H9 (cell line): ENCODE data around the gene FSTL4. TPM values are rescaled to one million over a fixed set of nuclear protein-coding genes. Genes with fewer than 3 reads are reported as not detected.

ENCODE experiments used
- DNase-seq: peaks from one replicate; pipeline ENCODE4 v3.0.0-alpha.2; 2017
- H2AFZ ChIP-seq: one replicate; pipeline ENCODE4 v1.6.1; 2013; ENCODE audit warnings: mild to moderate bottlenecking, low read length, control low read depth, moderate library complexity
- H2AK5ac ChIP-seq: 2 replicates; pipeline ENCODE4 v1.6.1; 2013; ENCODE audit warnings: low read length, control low read depth, mixed read lengths; ENCODE audit not compliant: insufficient read length
- H2BK120ac ChIP-seq: one replicate; pipeline ENCODE4 v1.6.1; 2013; ENCODE audit warnings: low read depth, mild to moderate bottlenecking, low read length, control low read depth, inconsistent platforms; ENCODE audit not compliant: poor library complexity, severe bottlenecking
- H2BK12ac ChIP-seq: 2 replicates; pipeline ENCODE4 v1.6.1; 2013; ENCODE audit warnings: low read length, control low read depth, mixed read lengths, low read depth; ENCODE audit not compliant: insufficient read length
- H2BK15ac ChIP-seq: 2 replicates; pipeline ENCODE4 v1.6.1; 2013; ENCODE audit warnings: low read depth, low read length, control low read depth
- H2BK20ac ChIP-seq: one replicate; pipeline ENCODE4 v1.6.1; 2013; ENCODE audit warnings: low read depth, mild to moderate bottlenecking, low read length, control low read depth, inconsistent platforms; ENCODE audit not compliant: poor library complexity, severe bottlenecking
- H2BK5ac ChIP-seq: 2 replicates; pipeline ENCODE4 v1.6.1; 2013; ENCODE audit warnings: low read length, control low read depth, mixed read lengths; ENCODE audit not compliant: insufficient read length
- H3K14ac ChIP-seq: 2 replicates; pipeline ENCODE4 v1.6.1; 2013; ENCODE audit warnings: low read length, control low read depth; ENCODE audit not compliant: insufficient read depth
- H3K18ac ChIP-seq: 2 replicates; pipeline ENCODE4 v1.6.1; 2013; ENCODE audit warnings: low read depth, mild to moderate bottlenecking, mixed read lengths, low read length, control low read depth; ENCODE audit not compliant: insufficient read length
- H3K23ac ChIP-seq: 2 replicates; pipeline ENCODE4 v1.6.1; 2013; ENCODE audit warnings: low read length, control low read depth, mixed read lengths, low read depth; ENCODE audit not compliant: insufficient read length
- H3K23me2 ChIP-seq: 2 replicates; pipeline ENCODE4 v1.6.1; 2013; ENCODE audit warnings: low read depth, mild to moderate bottlenecking, mixed read lengths, low read length, control low read depth; ENCODE audit not compliant: insufficient read length, poor library complexity, severe bottlenecking
- H3K27ac ChIP-seq: 2 replicates; pipeline ENCODE4 v1.5.1; 2013; ENCODE audit warnings: low read length, control low read depth, mixed read lengths, low read depth; ENCODE audit not compliant: insufficient read length
- H3K27me3 ChIP-seq: 2 replicates; pipeline ENCODE4 v1.6.1; 2013; ENCODE audit warnings: low read length, control low read depth, inconsistent platforms; ENCODE audit not compliant: insufficient read depth
- H3K4ac ChIP-seq: 2 replicates; pipeline ENCODE4 v1.6.1; 2013; ENCODE audit warnings: low read depth, mild to moderate bottlenecking, control low read depth, inconsistent platforms, low read length, moderate library complexity
- H3K4me1 ChIP-seq: 2 replicates; pipeline ENCODE4 v1.6.1; 2013; ENCODE audit warnings: low read length, control low read depth, inconsistent platforms; ENCODE audit not compliant: insufficient read depth
- H3K4me2 ChIP-seq: 2 replicates; pipeline ENCODE4 v1.6.1; 2013; ENCODE audit warnings: low read length, control low read depth, mixed read lengths; ENCODE audit not compliant: insufficient read length, insufficient read depth
- H3K56ac ChIP-seq: 2 replicates; pipeline ENCODE4 v1.6.1; 2013; ENCODE audit warnings: low read depth, mild to moderate bottlenecking, mixed read lengths, low read length, control low read depth; ENCODE audit not compliant: insufficient read length
- H3K79me1 ChIP-seq: 2 replicates; pipeline ENCODE4 v1.6.1; 2013; ENCODE audit warnings: low read depth, mild to moderate bottlenecking, moderate library complexity, low read length, control low read depth, inconsistent platforms; ENCODE audit not compliant: insufficient read depth, poor library complexity, severe bottlenecking
- H3K79me2 ChIP-seq: 2 replicates; pipeline ENCODE4 v1.6.1; 2013; ENCODE audit warnings: low read length, control low read depth, inconsistent platforms; ENCODE audit not compliant: insufficient read depth
- H3K9ac ChIP-seq: 2 replicates; pipeline ENCODE4 v1.6.1; 2013; ENCODE audit warnings: low read length, control low read depth, mixed read lengths; ENCODE audit not compliant: insufficient read length; ENCODE audit errors: extremely low read depth
- H3K9me3 ChIP-seq: one replicate; pipeline ENCODE4 v1.6.1; 2013; ENCODE audit warnings: low read depth, low read length, inconsistent platforms; ENCODE audit not compliant: control insufficient read depth
- H3T11ph ChIP-seq: one replicate; pipeline ENCODE4 v1.6.1; 2013; ENCODE audit warnings: mild to moderate bottlenecking, low read length, control low read depth, inconsistent platforms
- H4K20me1 ChIP-seq: one replicate; pipeline ENCODE4 v1.6.1; 2013; ENCODE audit not compliant: control insufficient read depth, insufficient read length, insufficient read depth
- H4K5ac ChIP-seq: 2 replicates; pipeline ENCODE4 v1.6.1; 2013; ENCODE audit warnings: low read depth, mild to moderate bottlenecking, mixed read lengths, low read length, control low read depth; ENCODE audit not compliant: insufficient read length
- H4K8ac ChIP-seq: replicated peaks from 2 replicates; pipeline ENCODE4 v1.6.1; 2013; ENCODE audit warnings: low read length, control low read depth, mixed read lengths, low read depth; ENCODE audit not compliant: insufficient read length
- H4K91ac ChIP-seq: 2 replicates; pipeline ENCODE4 v1.6.1; 2013; ENCODE audit warnings: low read depth, mild to moderate bottlenecking, moderate library complexity, mixed read lengths, low read length, control low read depth; ENCODE audit not compliant: insufficient read length
- H3K27ac Mint-ChIP-seq, 3 experiments: 2 replicates in 2 of 3; 3 replicates in 1 of 3; pipeline ENCODE4 v1.8.0; 2020 to 2021; ENCODE audit warnings: mixed read lengths in 3 of 3, mild to moderate bottlenecking in 1 of 3, moderate library complexity in 1 of 3
- H3K27me3 Mint-ChIP-seq: 2 replicates; pipeline ENCODE4 v1.8.0; 2021; ENCODE audit warnings: low read depth, mild to moderate bottlenecking, moderate library complexity, mixed read lengths
- H3K36me3 Mint-ChIP-seq, 3 experiments: 2 replicates in 2 of 3; 3 replicates in 1 of 3; pipeline ENCODE4 v1.8.0; 2020 to 2021; ENCODE audit warnings: low read depth in 3 of 3, mixed read lengths in 3 of 3; ENCODE audit not compliant: insufficient read depth in 1 of 3
- H3K4me1 Mint-ChIP-seq, 2 experiments: 2 replicates each; pipeline ENCODE4 v1.8.0; 2020; ENCODE audit warnings: mixed read lengths in 2 of 2
- H3K4me3 Mint-ChIP-seq, 2 experiments: 2 replicates in 1 of 2; 3 replicates in 1 of 2; pipeline ENCODE4 v1.8.0; 2020 to 2021; ENCODE audit warnings: mild to moderate bottlenecking in 2 of 2, mixed read lengths in 2 of 2, moderate library complexity in 1 of 2
- H3K9me3 Mint-ChIP-seq, 2 experiments: 2 replicates in 1 of 2; 3 replicates in 1 of 2; pipeline ENCODE4 v1.8.0; 2020; ENCODE audit warnings: mild to moderate bottlenecking in 2 of 2, mixed read lengths in 2 of 2, moderate library complexity in 1 of 2
- WGBS: extraction: QIAGEN DNeasy Blood & Tissue Kit; methylation state at CpG from one replicate; pipeline ENCODE4 v1.1.7; 2013; ENCODE audit warnings: missing lambda C conversion rate, low lambda C conversion rate, mixed read lengths; ENCODE audit not compliant: insufficient read length; ENCODE audit errors: extremely low coverage; 5-methylcytosine and 5-hydroxymethylcytosine counted together
- total RNA-seq: library from RNA; stranded (reverse); gene quantifications from 2 replicates; pipeline ENCODE4 v1.2.1, GENCODE V29; 2021
- TF ChIP-seq, protein P1 (sequence below): fragments of 200-600 bp; sonication (generic); conservative IDR thresholded peaks from 3 replicates; pipeline ENCODE4 v1.8.0; 2021; ENCODE audit warnings: antibody characterized with exemption, mild to moderate bottlenecking

Gene FSTL4
- total RNA-seq, 1 experiment from 2014 or later: 5.7 TPM

DNA sequence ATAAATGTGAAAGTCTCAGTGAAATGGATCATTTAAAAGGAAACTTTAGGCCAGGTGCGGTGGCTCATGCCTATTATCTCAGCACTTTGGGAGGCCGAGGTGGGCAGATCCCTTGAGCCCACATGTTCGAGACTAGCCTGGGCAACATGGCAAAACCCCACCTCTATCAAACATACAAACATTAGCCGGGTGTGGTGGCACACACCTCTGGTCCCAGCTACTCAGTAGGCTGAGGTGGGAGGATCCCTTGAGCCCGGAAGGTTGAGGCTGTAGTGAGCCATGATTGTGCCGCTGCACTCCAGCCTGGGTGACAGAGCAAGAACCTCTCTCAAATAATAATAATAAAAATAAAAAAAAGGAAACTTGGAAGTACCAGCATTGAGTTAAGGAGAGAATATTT, 384.4 kb downstream of the FSTL4 start:
- H3K27ac ChIP-seq: no peak overlapping the region
- H2BK20ac ChIP-seq: no peak overlapping the region
- no peaks in the 10 kb centered on the region for H3K27me3 ChIP-seq
- H4K8ac ChIP-seq: no peak overlapping the region
- H3K18ac ChIP-seq: no peak overlapping the region
- H3K56ac ChIP-seq: no peak overlapping the region
- Mint-ChIP-seq H3K9me3 (no peaks in the 10 kb centered on the region), H3K4me1 (peaks cover 5% of the 10 kb centered on the region in 2 experiments; a peak in 3 of 4 replicates), H3K27me3 (no peaks in the 10 kb centered on the region), H3K27ac (no peak overlapping the region), H3K36me3 (no peaks in the 10 kb centered on the region), H3K4me3 (no peak overlapping the region)
- no peaks in the 10 kb centered on the region for H3K9me3 ChIP-seq
- H3K23ac ChIP-seq: no peak overlapping the region
- no peak overlapping the region for H3T11ph ChIP-seq
- H3K9ac ChIP-seq: no peak overlapping the region
- no peak overlapping the region for H3K14ac ChIP-seq
- no peaks in the 10 kb centered on the region for H3K4me1 ChIP-seq
- no peak overlapping the region for H3K4ac ChIP-seq
- no peaks in the 10 kb centered on the region for H4K20me1 ChIP-seq
- H3K23me2 ChIP-seq: no peaks in the 10 kb centered on the region
- no CpG with 5 or more reads among the region's 6 CpGs for WGBS
- H3K79me2 ChIP-seq: no peaks in the 10 kb centered on the region
- no peak overlapping the region for H2AFZ ChIP-seq
- no peak overlapping the region for H2BK5ac ChIP-seq
- DNase-seq: no peak
- no peak overlapping the region for H2BK12ac ChIP-seq
- TF ChIP-seq, protein P1, sequence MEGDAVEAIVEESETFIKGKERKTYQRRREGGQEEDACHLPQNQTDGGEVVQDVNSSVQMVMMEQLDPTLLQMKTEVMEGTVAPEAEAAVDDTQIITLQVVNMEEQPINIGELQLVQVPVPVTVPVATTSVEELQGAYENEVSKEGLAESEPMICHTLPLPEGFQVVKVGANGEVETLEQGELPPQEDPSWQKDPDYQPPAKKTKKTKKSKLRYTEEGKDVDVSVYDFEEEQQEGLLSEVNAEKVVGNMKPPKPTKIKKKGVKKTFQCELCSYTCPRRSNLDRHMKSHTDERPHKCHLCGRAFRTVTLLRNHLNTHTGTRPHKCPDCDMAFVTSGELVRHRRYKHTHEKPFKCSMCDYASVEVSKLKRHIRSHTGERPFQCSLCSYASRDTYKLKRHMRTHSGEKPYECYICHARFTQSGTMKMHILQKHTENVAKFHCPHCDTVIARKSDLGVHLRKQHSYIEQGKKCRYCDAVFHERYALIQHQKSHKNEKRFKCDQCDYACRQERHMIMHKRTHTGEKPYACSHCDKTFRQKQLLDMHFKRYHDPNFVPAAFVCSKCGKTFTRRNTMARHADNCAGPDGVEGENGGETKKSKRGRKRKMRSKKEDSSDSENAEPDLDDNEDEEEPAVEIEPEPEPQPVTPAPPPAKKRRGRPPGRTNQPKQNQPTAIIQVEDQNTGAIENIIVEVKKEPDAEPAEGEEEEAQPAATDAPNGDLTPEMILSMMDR: no peak
- H2BK15ac ChIP-seq: no peak overlapping the region
- no peak overlapping the region for H4K5ac ChIP-seq
- H3K79me1 ChIP-seq: no peaks in the 10 kb centered on the region
- H3K4me2 ChIP-seq: no peak overlapping the region
- H4K91ac ChIP-seq: no peak overlapping the region
- H2BK120ac ChIP-seq: no peak overlapping the region
- no peak overlapping the region for H2AK5ac ChIP-seq
